ENCODE results near the gene VIPR1.

VIPR1 gene

DNA sequence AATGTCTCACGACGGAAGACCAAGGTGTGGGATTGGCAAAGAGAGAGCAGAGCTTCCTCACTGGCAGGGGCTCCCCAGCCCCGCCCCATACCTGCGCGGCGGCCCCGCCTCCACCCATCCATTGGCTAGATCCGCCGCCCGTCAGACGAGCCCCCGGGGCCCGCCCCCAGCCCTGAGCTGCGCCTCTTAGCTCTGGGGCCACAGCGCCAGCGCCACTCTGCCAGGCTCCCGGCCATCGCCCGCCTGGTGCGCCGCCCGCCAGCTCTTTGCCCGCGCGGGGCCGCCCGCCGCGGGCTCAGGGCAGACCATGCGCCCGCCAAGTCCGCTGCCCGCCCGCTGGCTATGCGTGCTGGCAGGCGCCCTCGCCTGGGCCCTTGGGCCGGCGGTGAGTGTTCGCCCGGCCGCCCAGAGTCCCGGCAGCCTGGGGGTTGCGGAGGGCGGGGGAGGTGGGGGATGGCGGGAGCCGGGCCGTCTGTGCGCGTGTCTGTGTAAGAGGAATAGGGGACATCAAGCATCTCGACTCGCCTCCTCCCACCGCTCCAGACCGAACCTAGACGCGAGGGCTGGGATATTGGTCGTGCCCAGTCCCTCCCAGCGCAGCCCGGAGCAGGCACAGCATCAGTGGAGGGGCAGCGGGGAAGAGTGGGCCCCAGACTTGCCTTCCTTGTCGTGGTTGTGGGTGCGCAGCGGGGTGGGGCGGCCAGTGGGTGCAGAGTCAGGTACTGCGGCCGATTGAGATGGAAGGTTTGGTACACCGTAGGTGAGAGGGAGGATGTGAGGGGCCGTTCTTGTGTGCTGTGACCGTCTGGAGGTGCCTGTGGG is at the start of gene VIPR1:
TSS of gene VIPR1 (plus strand) at position 215 of the 822 bp plus-strand sequence. CDS start at position 308, 93 bp downstream.
- DNase-seq = peak; percentile 95

- no peak for DNase-seq
Observed at GRCh38 chr3:42456211-42456610, 46.2 kb upstream of the VIPR1 start.

- no peak for DNase-seq
Observed at GRCh38 chr3:42459151-42459550, 43.3 kb upstream of the VIPR1 start.

DNA sequence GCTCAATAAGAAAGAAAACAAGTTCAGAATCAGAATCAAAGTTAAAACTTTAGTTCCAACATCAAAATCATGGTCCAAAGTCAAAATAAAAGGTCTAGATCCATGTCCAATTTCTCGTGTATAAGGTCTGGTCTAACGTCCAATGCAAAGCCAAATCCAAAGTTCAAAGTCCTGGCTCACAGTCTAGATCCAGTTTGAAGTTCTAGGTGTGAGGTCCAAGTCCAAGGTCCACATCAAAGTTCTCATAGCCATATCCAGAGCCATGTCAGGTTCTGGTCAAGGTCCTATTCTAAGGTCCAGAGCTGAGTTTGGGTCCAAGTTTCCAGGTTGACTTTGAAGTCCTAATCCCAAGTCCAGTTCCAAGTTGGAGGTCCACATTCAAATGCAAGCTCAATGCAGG is 40.7 kb upstream of the VIPR1 start:
- DNase-seq = no peak

DNA sequence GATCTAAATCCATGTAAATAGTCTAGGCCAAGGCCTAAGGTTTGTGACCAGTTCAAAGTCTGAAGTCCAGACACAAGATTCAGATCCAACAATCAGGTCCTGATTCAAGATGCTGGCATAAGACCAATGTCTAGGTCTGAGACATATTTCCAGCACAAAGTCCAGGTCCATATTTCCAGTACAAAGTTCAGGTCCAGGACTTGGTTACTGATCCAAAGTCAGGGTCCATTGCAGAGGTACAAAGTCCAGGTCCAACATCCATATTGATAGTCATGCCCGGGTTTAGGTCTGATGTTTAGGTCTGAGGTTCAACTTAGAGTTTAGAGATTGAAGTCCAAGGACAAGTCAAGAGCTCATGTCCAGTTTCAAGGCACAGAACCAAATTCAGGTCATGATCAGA is 39.4 kb upstream of the VIPR1 start:
- DNase-seq = no peak

DNA sequence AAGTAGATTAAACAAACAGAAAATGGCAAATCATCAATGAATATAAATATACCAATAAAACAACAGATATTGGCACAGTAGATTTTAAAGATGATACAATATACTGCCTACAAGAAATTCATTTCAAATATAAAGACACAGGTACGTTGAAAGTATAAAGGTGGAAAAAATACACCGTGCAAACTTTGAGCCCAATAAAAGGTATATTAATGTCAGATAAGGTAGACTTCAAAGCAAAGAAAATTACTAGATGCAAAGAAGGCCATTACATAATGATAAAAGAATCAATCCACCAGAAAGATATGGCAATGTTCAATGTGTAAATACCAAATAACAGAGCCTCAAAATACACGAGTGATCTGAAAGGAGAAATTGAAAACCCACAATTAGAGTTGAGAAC is 34.3 kb upstream of the VIPR1 start:
- no peak for DNase-seq

DNA sequence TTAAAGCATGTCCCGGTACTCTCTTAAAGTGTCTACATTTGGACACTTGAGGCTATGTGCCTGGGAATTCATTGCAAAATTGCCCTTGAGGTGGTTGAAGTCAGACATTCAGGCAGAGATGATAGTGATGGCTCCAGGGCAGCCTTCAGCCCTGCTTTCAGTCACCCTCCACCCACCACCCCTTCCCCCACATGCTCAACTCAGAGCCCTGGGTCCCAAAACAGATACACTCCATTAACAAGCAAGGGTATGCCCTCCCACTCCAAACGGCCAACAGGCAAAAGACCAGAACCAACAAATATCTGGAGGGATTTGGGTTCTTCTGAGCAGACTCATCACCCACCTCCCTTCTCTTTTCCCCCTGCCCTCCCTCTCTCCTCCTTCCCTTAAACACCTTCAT is 29.9 kb upstream of the VIPR1 start:
- DNase-seq = no peak

- DNase-seq = no peak
Observed at GRCh38 chr3:42473083-42473932, 29.1 kb upstream of the VIPR1 start.

DNA sequence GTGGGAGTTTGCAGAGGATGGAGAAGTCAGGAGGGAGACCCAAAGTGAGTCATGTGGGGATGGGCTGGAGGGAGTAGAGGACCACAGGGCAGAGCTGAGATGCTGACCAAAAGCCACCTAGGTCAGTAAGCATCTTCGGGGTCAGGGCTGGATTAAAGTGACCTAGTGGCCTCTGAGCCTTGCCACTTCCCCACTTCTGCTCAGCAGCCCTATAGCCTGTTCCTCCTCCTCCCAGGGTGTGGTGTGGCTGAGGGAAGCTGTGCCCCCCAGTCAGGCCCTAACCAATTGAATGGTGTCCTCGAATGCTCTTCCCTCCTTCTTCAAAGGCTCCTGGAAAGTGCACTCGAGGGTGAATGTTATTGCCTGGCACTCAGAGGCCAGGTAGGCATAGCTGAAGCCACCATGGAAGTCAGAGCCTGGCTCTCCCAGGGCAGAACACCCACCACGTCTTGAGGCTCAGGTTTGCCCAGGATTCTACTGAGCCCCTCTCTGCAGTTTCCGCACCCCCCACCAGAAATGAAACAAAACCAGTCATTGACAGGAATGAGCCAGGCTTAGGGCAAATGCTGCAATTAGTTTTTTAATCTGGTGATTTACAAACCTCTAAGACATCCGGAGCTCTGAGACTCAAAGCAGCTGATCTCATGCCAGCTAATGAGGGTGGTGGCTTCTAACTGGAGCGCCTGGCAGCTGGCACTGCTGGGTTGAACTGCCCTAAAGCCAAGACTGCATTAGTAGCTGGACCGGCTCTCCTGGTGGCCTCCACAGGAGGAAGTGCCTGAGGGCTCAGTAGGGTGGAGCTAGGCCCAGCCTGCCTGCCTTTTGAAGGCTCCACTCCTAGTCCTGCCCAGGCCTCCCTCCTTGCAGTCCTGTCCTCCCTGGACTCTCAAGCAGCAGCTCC is 26.0 kb upstream of the VIPR1 start:
- no peak for DNase-seq

- DNase-seq = no peak
Observed at GRCh38 chr3:42477696-42478095, 24.7 kb upstream of the VIPR1 start.

DNA sequence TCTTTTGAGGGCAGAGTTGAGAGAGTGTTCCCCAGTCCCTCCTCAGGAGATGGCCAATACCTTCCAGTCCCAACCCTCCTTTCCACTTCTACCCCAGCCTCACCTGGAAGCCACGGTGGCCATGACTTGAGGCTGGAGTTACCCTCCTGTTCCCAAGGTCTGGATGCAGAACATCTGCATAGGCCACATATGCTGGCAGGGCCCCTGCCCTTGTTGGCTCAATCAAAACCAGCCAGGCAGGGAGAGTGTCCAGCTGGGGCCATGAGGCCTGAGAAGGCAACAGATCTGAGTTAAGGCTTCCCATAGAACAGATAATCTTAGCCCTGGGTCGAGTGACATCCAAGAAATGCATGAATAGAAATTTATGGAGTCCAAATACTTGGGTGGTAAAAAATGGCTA is 23.6 kb upstream of the VIPR1 start:
- DNase-seq = no peak

GRCh38 chr3:42486814-42487565 is 15.5 kb upstream of the VIPR1 start:
- no peak for DNase-seq

DNA sequence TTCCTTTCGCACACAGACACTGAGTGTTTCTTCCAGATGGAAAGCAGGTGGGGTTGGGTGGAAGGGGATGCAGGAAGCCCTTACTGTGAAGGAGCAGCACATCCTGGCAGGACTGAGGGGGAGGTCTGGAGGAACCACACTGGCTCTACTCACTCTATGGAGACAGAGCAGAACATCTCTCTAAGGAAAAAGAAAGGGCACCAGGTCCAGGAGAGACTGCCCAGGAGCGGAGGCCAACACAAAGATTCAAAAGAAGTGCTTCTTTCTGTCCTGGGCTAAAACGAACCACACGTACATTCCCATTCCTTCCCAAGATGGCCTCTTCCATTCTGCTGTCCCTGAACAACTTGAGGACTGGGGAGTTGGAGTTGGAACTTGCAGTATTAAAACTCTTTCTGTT is 13.8 kb upstream of the VIPR1 start:
- DNase-seq = no peak

GRCh38 chr3:42489116-42489936 is 13.1 kb upstream of the VIPR1 start:
- no peak for DNase-seq

GRCh38 chr3:42489937-42490227 is 12.6 kb upstream of the VIPR1 start:
- DNase-seq = no peak

DNA sequence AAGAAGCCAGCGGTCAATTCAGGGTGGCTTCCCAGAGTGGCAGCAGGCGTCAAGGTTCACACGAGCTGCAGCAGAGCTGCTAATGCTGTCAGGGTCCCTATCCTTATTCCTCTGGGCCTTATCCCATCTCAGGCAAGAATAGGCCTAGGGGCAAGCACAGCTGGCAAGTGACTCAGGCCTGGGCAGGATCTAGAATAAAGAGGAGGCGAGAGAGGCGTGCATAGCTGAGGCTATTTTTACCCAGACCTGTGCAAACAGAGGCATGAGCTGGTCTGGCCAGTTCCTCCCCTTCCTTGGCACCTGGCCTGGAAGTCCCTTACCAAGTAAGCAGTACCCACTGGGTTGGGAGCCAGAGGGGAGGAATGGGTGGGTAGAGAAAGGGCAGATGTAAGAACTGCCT is 12.2 kb upstream of the VIPR1 start:
- DNase-seq = no peak

DNA sequence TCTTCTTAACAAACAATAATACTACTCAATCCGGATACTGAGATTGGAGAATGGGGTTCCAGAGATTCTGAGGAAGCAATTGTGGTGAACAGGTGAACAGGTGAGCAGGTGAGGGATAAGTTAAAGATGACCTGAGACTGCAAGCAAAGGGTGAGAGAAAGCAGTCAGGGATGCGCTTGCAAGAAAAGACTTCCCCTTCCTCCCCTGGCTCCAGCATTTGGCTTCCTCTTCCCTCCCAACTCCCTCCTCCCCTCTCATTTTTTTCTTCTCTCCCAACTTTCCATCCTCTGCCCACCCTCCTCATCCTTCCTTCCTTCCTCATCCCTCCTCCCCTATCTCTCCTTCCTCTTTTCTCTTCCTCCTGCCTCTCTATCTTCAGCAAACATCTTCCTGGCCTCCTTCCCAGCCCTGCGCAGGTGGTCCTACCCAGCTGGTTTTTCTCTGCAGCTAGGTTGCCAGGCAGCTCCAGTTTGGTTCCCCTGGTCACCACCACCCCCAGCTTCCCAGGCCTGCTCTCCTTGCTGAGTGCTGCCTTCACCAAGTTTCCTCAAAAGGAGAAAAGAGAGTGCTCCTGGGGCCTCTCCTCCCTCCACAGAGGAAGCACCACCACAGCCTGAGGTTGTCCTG is 10.4 kb upstream of the VIPR1 start:
- DNase-seq = no peak

GRCh38 chr3:42492508-42493080 is 9.8 kb upstream of the VIPR1 start:
- no peak for DNase-seq

- no peak for DNase-seq
Observed at GRCh38 chr3:42493126-42493797, 9.2 kb upstream of the VIPR1 start.

GRCh38 chr3:42493798-42494151 is 8.7 kb upstream of the VIPR1 start:
- DNase-seq = no peak
